Activated CD4-positive, CD25-positive, alpha-beta regulatory T cell treated with anti-CD3 and anti-CD28 coated beads, Interleukin-2, amount 50 U/mL, for 16 hours (primary cell): ENCODE measurements around the gene TMEM203.

ENCODE experiments used
- DNase-seq: peaks from one replicate; pipeline ENCODE4 v3.0.0-alpha.2; 2020; ENCODE audit warnings: low read depth, low spot score

The TMEM203 gene

GRCh38 chr9:137219757-137220316 lies 14.4 kb upstream of the TMEM203 start:
- no peak for DNase-seq

DNA sequence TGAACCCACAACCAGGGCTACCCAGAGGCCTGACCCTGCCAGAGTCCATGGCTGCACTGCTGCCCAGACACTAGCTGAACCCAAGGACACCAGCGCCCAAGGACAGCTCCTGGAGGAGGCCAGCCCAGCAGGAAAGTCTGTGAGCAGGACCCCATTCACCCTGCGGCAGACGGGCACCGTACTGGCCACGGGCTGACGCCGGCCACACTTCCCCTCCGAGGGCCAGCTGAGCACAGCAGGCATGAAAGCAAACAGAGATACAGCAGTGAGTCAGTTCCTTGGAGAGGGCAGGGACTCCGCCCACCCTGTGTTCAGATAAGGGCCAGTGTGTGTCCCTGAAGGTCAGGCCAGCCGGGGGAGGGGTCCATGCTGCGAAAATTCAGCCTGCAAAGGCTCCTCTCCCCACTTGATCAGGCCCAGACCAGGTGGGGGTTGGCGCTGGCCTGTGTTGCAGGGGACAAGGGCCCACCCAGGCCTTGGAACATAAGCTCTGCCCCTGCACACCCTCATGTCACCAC lies 13.4 kb upstream of the TMEM203 start:
- no peak for DNase-seq

GRCh38 chr9:137218212-137218753 lies 12.8 kb upstream of the TMEM203 start:
- no peak for DNase-seq

- no peak for DNase-seq
Measured at GRCh38 chr9:137217276-137218211, 12.1 kb upstream of the TMEM203 start.

DNA sequence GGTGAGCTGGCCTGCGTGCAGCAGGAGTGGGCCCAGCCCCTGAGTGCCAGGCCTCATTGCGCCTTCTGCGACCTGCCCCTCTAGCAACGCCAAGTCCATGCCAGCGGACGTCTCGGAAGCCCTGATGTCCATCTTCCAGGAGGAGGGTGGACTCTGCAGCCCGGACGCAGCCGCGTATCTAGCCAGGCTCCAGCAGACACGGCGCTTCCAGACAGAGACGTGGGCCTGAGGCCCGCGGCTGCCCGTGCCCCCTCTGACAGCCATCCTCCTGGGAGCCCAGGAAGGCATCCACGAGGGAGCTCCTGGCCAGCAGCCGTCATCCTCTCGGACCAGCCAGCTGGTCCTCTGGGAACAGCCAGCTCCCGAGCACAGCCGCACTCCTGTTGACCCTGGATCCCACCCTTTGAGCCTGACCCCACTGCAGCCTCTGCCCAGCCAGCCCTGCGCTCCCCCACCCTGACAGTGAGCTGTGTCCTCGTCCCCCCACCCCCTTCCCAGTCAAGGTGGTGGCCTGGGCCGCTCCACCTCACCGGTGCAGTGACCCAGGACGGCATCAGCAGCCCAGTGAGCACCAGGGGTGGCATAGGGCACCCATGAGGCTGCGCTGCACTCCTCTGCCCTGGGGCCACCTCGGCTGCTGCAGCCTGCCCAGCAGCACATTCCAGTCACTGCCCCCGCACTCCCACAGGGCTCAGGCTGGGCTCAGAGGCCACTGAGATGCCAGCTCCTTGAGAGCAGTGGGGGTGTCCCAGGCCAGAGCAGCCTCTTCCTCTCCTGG lies 10.9 kb upstream of the TMEM203 start:
- no peak for DNase-seq

GRCh38 chr9:137215196-137215986 lies 9.9 kb upstream of the TMEM203 start:
- no peak for DNase-seq

- DNase-seq, result no peak
Measured at GRCh38 chr9:137214620-137215019, 9.2 kb upstream of the TMEM203 start.

GRCh38 chr9:137213160-137214060 lies 8.0 kb upstream of the TMEM203 start:
- no peak for DNase-seq

- no peak for DNase-seq
Measured at GRCh38 chr9:137212520-137212919, 7.1 kb upstream of the TMEM203 start.

- DNase-seq, result no peak
Measured at GRCh38 chr9:137211532-137211931, 6.1 kb upstream of the TMEM203 start.

- no peak for DNase-seq
Measured at GRCh38 chr9:137206602-137207001, 1.2 kb upstream of the TMEM203 start.

- DNase-seq, result no peak
Measured at GRCh38 chr9:137204731-137205125, 720 bp downstream of the TMEM203 start.

DNA sequence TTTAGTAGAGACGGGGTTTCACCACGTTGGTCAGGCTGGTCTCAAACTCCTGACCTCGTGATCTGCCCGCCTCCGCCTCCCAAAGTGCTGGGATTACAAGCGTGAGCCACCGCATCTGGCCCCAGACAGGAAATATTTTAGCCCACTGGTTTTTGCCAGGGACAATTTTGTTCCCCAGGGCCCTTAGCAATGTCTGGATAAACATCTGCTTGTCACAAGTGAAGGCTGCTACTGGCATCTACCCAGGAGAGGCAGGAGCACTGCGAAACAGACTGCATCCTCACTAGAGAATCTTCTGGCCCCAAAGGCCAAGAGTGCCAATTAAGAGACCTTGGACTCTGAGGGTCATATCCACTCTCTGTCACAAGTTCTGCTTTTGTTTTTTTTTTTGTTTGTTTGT lies 2.5 kb downstream of the TMEM203 start:
- no peak for DNase-seq

GRCh38 chr9:137201205-137201868 lies 4.1 kb downstream of the TMEM203 start:
- no peak for DNase-seq

DNA sequence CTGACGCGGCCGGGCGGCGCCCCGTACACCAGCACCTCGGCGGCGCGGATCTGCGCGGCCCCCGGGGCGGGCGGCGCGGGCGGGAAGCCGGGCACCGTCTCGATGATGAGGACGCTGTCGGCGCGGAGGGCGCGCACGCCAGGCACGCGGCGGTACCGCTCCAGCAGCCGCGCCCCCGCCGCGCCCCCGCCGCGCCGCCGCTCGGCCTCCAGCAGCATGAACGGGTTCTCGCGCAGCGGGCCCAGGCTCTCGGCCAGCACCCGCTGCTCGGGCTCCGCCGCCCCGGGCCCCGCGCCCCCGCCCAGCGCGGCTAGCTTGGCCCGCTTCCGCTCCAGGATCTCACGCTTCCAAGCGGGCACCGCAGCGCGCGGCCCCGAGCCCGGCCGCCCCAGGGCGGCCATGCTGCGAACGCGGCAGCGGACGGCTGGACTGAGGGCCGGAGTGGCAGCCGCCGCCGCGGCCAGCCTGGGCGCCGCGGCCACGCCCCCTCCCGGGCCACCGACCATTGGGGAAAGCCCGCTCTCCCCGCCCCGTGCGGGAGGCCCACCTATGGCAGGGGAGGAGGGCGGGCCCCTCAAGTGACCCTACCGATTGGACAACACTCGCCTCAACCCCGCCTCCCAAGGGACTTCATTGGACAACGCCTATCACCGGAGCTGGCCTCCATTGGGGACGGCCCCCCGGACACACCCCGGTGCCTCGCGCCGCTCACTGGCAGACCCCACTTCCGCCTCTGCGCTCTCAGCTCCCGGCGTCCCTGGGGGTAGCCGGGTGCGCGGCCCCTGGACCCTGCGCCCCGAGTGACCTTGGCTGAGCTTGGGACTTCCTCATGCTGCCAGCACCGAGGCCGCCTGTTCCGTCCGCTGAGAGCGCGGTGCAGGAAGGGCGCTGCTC lies 4.9 kb downstream of the TMEM203 start, which contains the start of gene TPRN:
TPRN (minus strand) TSS at position 431 of the 894 bp plus-strand sequence; CDS start at position 401, 30 bp downstream.
- DNase-seq, result peak; percentile 98

DNA sequence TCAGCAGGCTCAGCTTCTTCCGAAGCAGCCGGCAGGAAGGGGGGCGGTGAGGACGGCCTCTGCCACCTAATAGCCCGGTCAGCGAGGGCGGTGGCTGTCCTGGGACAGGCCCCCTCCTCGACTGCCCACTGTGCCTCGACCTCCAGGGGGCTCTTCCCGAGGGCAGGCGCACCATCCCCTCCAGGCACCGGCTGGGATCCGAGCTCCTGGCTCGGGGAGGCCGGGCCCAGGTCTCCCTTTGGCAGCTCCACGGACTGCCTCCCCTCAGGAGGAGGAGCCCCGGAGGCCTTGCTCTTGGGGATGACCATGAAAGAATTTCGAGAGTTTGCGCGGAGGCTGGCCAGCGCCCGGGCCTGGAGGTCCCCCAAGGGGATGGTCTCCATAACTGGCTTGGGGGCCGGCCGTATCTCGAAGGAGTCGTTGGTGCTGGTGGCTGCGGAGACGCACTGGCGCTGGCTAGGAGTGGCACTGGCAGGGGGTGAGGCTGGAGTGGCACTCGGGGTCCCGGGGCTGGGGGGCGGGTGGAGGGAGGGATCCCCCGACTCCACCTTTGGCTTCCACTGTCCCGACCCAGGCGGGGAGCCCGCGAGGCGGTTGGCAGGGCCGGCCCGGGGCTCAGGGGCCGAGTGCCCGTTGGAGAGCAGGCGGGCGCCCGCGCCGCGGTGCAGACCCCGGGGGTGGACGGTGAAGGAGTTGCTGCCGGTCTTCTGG lies 5.9 kb downstream of the TMEM203 start:
- no peak for DNase-seq

DNA sequence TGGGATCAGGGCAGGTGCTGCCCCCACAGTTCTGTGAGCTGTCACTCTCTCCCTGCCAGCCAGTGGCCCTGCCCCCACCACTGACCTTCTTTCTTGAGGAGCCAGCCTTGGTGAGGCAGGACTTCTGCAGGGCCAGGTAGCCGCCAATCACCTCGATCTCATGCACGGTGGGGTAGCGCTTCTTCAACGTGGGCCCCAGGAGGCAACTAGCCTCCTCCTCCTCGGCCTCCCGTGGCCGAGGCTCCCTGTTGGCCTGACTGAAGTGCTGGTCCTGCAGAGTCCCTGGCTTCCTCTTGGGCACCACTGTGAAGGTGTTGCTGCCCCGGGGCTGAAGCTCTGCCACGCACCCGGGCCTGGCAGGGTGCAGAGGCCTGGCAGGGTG lies 6.6 kb downstream of the TMEM203 start:
- no peak for DNase-seq
